ENCODE data around the gene RABGGTA. TPM values are rescaled to one million over a fixed set of nuclear protein-coding genes. Genes with fewer than 3 reads are reported as not detected.

RABGGTA gene
- total and polyA plus RNA-seq, 9 of the 15 experiments (the other 6 are each of a cell fraction or from before 2014, with no cell fraction given): 4.5 to 24.2 (median 15.5) TPM

DNA sequence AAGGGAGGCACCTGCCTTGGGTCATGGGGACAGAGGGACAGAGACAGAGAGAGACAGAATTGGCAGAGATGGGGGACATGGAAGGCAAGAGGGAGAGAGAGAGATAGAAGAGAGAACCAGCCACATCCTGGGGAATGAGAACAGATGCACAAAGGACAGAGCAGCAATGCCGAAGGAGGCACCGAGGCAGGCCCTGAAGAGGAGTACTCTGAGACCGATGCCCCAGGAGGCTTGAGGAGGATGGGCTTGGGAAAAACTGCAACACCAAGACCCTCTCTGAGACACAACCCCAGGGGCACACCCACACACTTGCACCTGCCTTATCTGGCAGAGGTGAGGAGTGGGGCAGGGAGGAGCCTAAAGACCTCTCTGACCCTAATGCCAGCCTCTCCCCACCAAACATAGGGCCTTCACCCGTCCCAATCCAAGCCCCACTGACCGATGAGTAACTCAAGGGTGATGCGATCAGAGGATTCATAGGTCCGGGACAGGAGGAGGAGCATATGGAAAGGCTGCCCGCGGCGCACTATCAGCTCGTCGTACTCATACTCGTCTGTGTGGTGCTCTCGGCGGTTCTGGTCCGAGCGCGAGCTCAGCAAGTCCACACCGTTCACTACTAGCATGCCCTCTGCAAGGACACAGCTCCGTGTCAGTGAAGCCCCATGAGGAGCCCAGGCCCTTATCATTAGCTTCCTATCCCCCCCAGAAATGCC lies 10.0 kb downstream of the RABGGTA start (continued):
- no peak for TF ChIP-seq SIN3A (IDR thresholded peaks at IDR 0.05; ENCODE audit: borderline replicate concordance in 2 of 2, control insufficient read depth in 1 of 2, low read depth in 2 of 2, low read length in 2 of 2)
- TF ChIP-seq GTF2B (IDR thresholded peaks at IDR 0.05; ENCODE audit: extremely low read depth, insufficient read length): no peak

DNA sequence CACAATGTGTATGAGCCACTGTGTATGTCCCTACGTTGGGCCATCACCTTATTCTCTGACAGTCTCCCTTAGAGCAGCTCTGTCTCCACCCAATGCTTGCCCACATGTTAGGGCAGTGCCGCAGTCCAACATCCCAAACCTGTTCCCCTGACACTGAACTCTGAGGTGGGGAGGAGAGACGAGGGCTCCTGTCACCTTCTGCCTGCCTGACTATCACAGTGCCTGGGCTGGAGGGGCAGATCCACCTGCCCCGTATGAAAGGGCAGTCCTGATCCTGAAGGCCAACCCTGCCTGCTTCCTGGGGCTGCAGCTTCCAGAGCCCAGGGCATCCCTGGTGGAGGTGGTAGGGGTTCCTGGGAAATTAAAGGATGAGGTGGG lies 10.6 kb downstream of the RABGGTA start:
- ChIA-PET POLR2A (interaction anchor here (0.6 kb wide), 1 partner anchor 181 kb away, joined by 3 read pairs; no protein-coding TSS in a partner anchor), CTCF (ENCODE audit: low intra/inter-chr PET ratio) (no interaction called here)
- no peaks in the 10 kb centered on the region for H3K9me3 ChIP-seq (replicated peaks; ENCODE audit: control insufficient read depth, insufficient read depth, low read depth, low read length)
- no peaks in the 10 kb centered on the region for H3K27me3 ChIP-seq (ENCODE audit: control insufficient read depth in 2 of 2, insufficient read depth in 2 of 2, low read length in 2 of 2)
- 66% methylated on average over 2 of the region's 4 CpGs for WGBS (ENCODE audit: insufficient coverage, low coverage, missing lambda C conversion rate)
- BruUV-seq (replicated peaks): no TSS peak
- H4K20me1 ChIP-seq (replicated peaks; ENCODE audit: control insufficient read depth, insufficient read depth, low read length): no peaks in the 10 kb centered on the region
- no peak for FAIRE-seq
- TF ChIP-seq CHD4 (IDR thresholded peaks at IDR 0.05; ENCODE audit: insufficient read depth, insufficient replicate concordance, low read depth, low read length, poor library complexity, severe bottlenecking) (no peak), LCOR (CRISPR knock-in tag; IDR thresholded peaks at IDR 0.05) (no peak)
- in situ Hi-C loops (cut with MboI): no loop called here
- no peak overlapping the region for H3K27ac ChIP-seq (ENCODE audit: extremely low read depth, low read depth, low read length)
- no peak overlapping the region for H3K4me2 ChIP-seq (ENCODE audit: insufficient read depth, low read length)
- H3K36me3 ChIP-seq (ENCODE audit: control insufficient read depth, insufficient read depth, low read length): no peaks in the 10 kb centered on the region
- peaks cover 15 to 62% of the 10 kb centered on the region in 2 experiments; a peak in 4 of 5 replicates for H3K4me1 ChIP-seq (replicated peaks in 1 of 2; ENCODE audit: control insufficient read depth in 2 of 2, insufficient read depth in 2 of 2, low read length in 2 of 2)
- H3K4me3 ChIP-seq: no peak overlapping the region
- no peak for ATAC-seq
- no peak overlapping the region for H2AFZ ChIP-seq (ENCODE audit: low read depth, low read length)
- H3K9ac ChIP-seq (ENCODE audit: insufficient read depth in 1 of 2, low read depth in 2 of 2, low read length in 2 of 2): no peak overlapping the region; a peak in 1 of 4 replicates
- H3K9me1 ChIP-seq (ENCODE audit: control insufficient read depth, insufficient read depth, low read length): no peaks in the 10 kb centered on the region
- DNase-seq (ENCODE audit: extremely low read depth in 1 of 4, low spot score in 3 of 4): no peak
- intact Hi-C loops (cut with micrococcal nuclease): no loop called here
- no peaks in the 10 kb centered on the region for H3K79me2 ChIP-seq (ENCODE audit: control insufficient read depth, insufficient read depth, low read length)

Measured in K562 (cell line).